H9 (cell line): Measurements from ENCODE around the gene C1orf146. TPM values are rescaled to one million over a fixed set of nuclear protein-coding genes. Genes with fewer than 3 reads are reported as not detected.

ENCODE experiments used
- DNase-seq: peaks from one replicate; pipeline ENCODE4 v3.0.0-alpha.2; 2017
- H2AFZ ChIP-seq: one replicate; pipeline ENCODE4 v1.6.1; 2013; ENCODE audit warnings: mild to moderate bottlenecking, low read length, control low read depth, moderate library complexity
- H2AK5ac ChIP-seq: 2 replicates; pipeline ENCODE4 v1.6.1; 2013; ENCODE audit warnings: low read length, control low read depth, mixed read lengths; ENCODE audit not compliant: insufficient read length
- H2BK120ac ChIP-seq: one replicate; pipeline ENCODE4 v1.6.1; 2013; ENCODE audit warnings: low read depth, mild to moderate bottlenecking, low read length, control low read depth, inconsistent platforms; ENCODE audit not compliant: poor library complexity, severe bottlenecking
- H2BK12ac ChIP-seq: 2 replicates; pipeline ENCODE4 v1.6.1; 2013; ENCODE audit warnings: low read length, control low read depth, mixed read lengths, low read depth; ENCODE audit not compliant: insufficient read length
- H2BK15ac ChIP-seq: 2 replicates; pipeline ENCODE4 v1.6.1; 2013; ENCODE audit warnings: low read depth, low read length, control low read depth
- H2BK20ac ChIP-seq: one replicate; pipeline ENCODE4 v1.6.1; 2013; ENCODE audit warnings: low read depth, mild to moderate bottlenecking, low read length, control low read depth, inconsistent platforms; ENCODE audit not compliant: poor library complexity, severe bottlenecking
- H2BK5ac ChIP-seq: 2 replicates; pipeline ENCODE4 v1.6.1; 2013; ENCODE audit warnings: low read length, control low read depth, mixed read lengths; ENCODE audit not compliant: insufficient read length
- H3K14ac ChIP-seq: 2 replicates; pipeline ENCODE4 v1.6.1; 2013; ENCODE audit warnings: low read length, control low read depth; ENCODE audit not compliant: insufficient read depth
- H3K18ac ChIP-seq: 2 replicates; pipeline ENCODE4 v1.6.1; 2013; ENCODE audit warnings: low read depth, mild to moderate bottlenecking, mixed read lengths, low read length, control low read depth; ENCODE audit not compliant: insufficient read length
- H3K23ac ChIP-seq: 2 replicates; pipeline ENCODE4 v1.6.1; 2013; ENCODE audit warnings: low read length, control low read depth, mixed read lengths, low read depth; ENCODE audit not compliant: insufficient read length
- H3K23me2 ChIP-seq: 2 replicates; pipeline ENCODE4 v1.6.1; 2013; ENCODE audit warnings: low read depth, mild to moderate bottlenecking, mixed read lengths, low read length, control low read depth; ENCODE audit not compliant: insufficient read length, poor library complexity, severe bottlenecking
- H3K27ac ChIP-seq: 2 replicates; pipeline ENCODE4 v1.5.1; 2013; ENCODE audit warnings: low read length, control low read depth, mixed read lengths, low read depth; ENCODE audit not compliant: insufficient read length
- H3K27me3 ChIP-seq: 2 replicates; pipeline ENCODE4 v1.6.1; 2013; ENCODE audit warnings: low read length, control low read depth, inconsistent platforms; ENCODE audit not compliant: insufficient read depth
- H3K4ac ChIP-seq: 2 replicates; pipeline ENCODE4 v1.6.1; 2013; ENCODE audit warnings: low read depth, mild to moderate bottlenecking, control low read depth, inconsistent platforms, low read length, moderate library complexity
- H3K4me1 ChIP-seq: 2 replicates; pipeline ENCODE4 v1.6.1; 2013; ENCODE audit warnings: low read length, control low read depth, inconsistent platforms; ENCODE audit not compliant: insufficient read depth
- H3K4me2 ChIP-seq: 2 replicates; pipeline ENCODE4 v1.6.1; 2013; ENCODE audit warnings: low read length, control low read depth, mixed read lengths; ENCODE audit not compliant: insufficient read length, insufficient read depth
- H3K56ac ChIP-seq: 2 replicates; pipeline ENCODE4 v1.6.1; 2013; ENCODE audit warnings: low read depth, mild to moderate bottlenecking, mixed read lengths, low read length, control low read depth; ENCODE audit not compliant: insufficient read length
- H3K79me1 ChIP-seq: 2 replicates; pipeline ENCODE4 v1.6.1; 2013; ENCODE audit warnings: low read depth, mild to moderate bottlenecking, moderate library complexity, low read length, control low read depth, inconsistent platforms; ENCODE audit not compliant: insufficient read depth, poor library complexity, severe bottlenecking
- H3K79me2 ChIP-seq: 2 replicates; pipeline ENCODE4 v1.6.1; 2013; ENCODE audit warnings: low read length, control low read depth, inconsistent platforms; ENCODE audit not compliant: insufficient read depth
- H3K9ac ChIP-seq: 2 replicates; pipeline ENCODE4 v1.6.1; 2013; ENCODE audit warnings: low read length, control low read depth, mixed read lengths; ENCODE audit not compliant: insufficient read length; ENCODE audit errors: extremely low read depth
- H3K9me3 ChIP-seq: one replicate; pipeline ENCODE4 v1.6.1; 2013; ENCODE audit warnings: low read depth, low read length, inconsistent platforms; ENCODE audit not compliant: control insufficient read depth
- H3T11ph ChIP-seq: one replicate; pipeline ENCODE4 v1.6.1; 2013; ENCODE audit warnings: mild to moderate bottlenecking, low read length, control low read depth, inconsistent platforms
- H4K20me1 ChIP-seq: one replicate; pipeline ENCODE4 v1.6.1; 2013; ENCODE audit not compliant: control insufficient read depth, insufficient read length, insufficient read depth
- H4K5ac ChIP-seq: 2 replicates; pipeline ENCODE4 v1.6.1; 2013; ENCODE audit warnings: low read depth, mild to moderate bottlenecking, mixed read lengths, low read length, control low read depth; ENCODE audit not compliant: insufficient read length
- H4K8ac ChIP-seq: replicated peaks from 2 replicates; pipeline ENCODE4 v1.6.1; 2013; ENCODE audit warnings: low read length, control low read depth, mixed read lengths, low read depth; ENCODE audit not compliant: insufficient read length
- H4K91ac ChIP-seq: 2 replicates; pipeline ENCODE4 v1.6.1; 2013; ENCODE audit warnings: low read depth, mild to moderate bottlenecking, moderate library complexity, mixed read lengths, low read length, control low read depth; ENCODE audit not compliant: insufficient read length
- H3K27ac Mint-ChIP-seq, 3 experiments: 2 replicates in 2 of 3; 3 replicates in 1 of 3; pipeline ENCODE4 v1.8.0; 2020 to 2021; ENCODE audit warnings: mixed read lengths in 3 of 3, mild to moderate bottlenecking in 1 of 3, moderate library complexity in 1 of 3
- H3K27me3 Mint-ChIP-seq: 2 replicates; pipeline ENCODE4 v1.8.0; 2021; ENCODE audit warnings: low read depth, mild to moderate bottlenecking, moderate library complexity, mixed read lengths
- H3K36me3 Mint-ChIP-seq, 3 experiments: 2 replicates in 2 of 3; 3 replicates in 1 of 3; pipeline ENCODE4 v1.8.0; 2020 to 2021; ENCODE audit warnings: low read depth in 3 of 3, mixed read lengths in 3 of 3; ENCODE audit not compliant: insufficient read depth in 1 of 3
- H3K4me1 Mint-ChIP-seq, 2 experiments: 2 replicates each; pipeline ENCODE4 v1.8.0; 2020; ENCODE audit warnings: mixed read lengths in 2 of 2
- H3K4me3 Mint-ChIP-seq, 2 experiments: 2 replicates in 1 of 2; 3 replicates in 1 of 2; pipeline ENCODE4 v1.8.0; 2020 to 2021; ENCODE audit warnings: mild to moderate bottlenecking in 2 of 2, mixed read lengths in 2 of 2, moderate library complexity in 1 of 2
- H3K9me3 Mint-ChIP-seq, 2 experiments: 2 replicates in 1 of 2; 3 replicates in 1 of 2; pipeline ENCODE4 v1.8.0; 2020; ENCODE audit warnings: mild to moderate bottlenecking in 2 of 2, mixed read lengths in 2 of 2, moderate library complexity in 1 of 2
- WGBS: extraction: QIAGEN DNeasy Blood & Tissue Kit; methylation state at CpG from one replicate; pipeline ENCODE4 v1.1.7; 2013; ENCODE audit warnings: missing lambda C conversion rate, low lambda C conversion rate, mixed read lengths; ENCODE audit not compliant: insufficient read length; ENCODE audit errors: extremely low coverage; 5-methylcytosine and 5-hydroxymethylcytosine counted together
- total RNA-seq: library from RNA; stranded (reverse); gene quantifications from 2 replicates; pipeline ENCODE4 v1.2.1, GENCODE V29; 2021
- TF ChIP-seq, protein P1 (sequence below): fragments of 200-600 bp; sonication (generic); conservative IDR thresholded peaks from 3 replicates; pipeline ENCODE4 v1.8.0; 2021; ENCODE audit warnings: antibody characterized with exemption, mild to moderate bottlenecking

The C1orf146 gene
- total RNA-seq, 1 experiment from 2014 or later, result not detected

DNA sequence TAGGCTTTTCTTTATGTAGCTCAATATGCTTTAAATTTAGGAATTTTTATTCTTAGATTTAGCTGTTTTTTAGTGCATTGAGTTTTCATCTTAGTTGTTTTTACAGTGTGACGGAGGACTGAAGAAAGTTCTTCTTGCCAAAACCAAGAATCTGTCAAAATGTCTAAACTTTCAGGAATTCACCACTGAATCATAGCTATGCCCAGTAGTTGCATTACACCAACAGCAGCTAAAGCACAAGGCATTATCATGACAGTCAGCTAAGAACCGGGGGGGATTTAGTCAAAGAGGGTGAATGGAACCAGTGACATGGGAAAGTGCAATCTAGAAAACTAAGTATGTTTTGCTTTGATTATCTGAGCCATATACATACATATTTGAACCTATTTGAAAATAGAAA, 6.5 kb upstream of the C1orf146 start:
- Histone ChIP-seq H4K5ac (no peak overlapping the region), H3K4me1 (no peaks in the 10 kb centered on the region), H3K18ac (no peak overlapping the region), H4K8ac (no peak overlapping the region), H2BK15ac (no peak overlapping the region), H2BK20ac (no peak overlapping the region), H3K56ac (no peak overlapping the region), H3K27me3 (no peaks in the 10 kb centered on the region), H2BK120ac (no peak overlapping the region), H3T11ph (no peak overlapping the region), H3K27ac (no peak overlapping the region), H2BK12ac (no peak overlapping the region), H3K79me1 (no peaks in the 10 kb centered on the region), H2AK5ac (no peak overlapping the region), H4K20me1 (no peaks in the 10 kb centered on the region), H3K79me2 (no peaks in the 10 kb centered on the region), H3K4ac (no peak overlapping the region), H3K9me3 (no peaks in the 10 kb centered on the region), H3K14ac (no peak overlapping the region), H4K91ac (no peak overlapping the region), H3K23me2 (no peaks in the 10 kb centered on the region), H3K4me2 (no peak overlapping the region), H2BK5ac (no peak overlapping the region), H2AFZ (no peak overlapping the region), H3K9ac (no peak overlapping the region), H3K23ac (no peak overlapping the region)
- TF ChIP-seq, protein P1, sequence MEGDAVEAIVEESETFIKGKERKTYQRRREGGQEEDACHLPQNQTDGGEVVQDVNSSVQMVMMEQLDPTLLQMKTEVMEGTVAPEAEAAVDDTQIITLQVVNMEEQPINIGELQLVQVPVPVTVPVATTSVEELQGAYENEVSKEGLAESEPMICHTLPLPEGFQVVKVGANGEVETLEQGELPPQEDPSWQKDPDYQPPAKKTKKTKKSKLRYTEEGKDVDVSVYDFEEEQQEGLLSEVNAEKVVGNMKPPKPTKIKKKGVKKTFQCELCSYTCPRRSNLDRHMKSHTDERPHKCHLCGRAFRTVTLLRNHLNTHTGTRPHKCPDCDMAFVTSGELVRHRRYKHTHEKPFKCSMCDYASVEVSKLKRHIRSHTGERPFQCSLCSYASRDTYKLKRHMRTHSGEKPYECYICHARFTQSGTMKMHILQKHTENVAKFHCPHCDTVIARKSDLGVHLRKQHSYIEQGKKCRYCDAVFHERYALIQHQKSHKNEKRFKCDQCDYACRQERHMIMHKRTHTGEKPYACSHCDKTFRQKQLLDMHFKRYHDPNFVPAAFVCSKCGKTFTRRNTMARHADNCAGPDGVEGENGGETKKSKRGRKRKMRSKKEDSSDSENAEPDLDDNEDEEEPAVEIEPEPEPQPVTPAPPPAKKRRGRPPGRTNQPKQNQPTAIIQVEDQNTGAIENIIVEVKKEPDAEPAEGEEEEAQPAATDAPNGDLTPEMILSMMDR, result no peak
- Mint-ChIP-seq H3K36me3 (no peaks in the 10 kb centered on the region), H3K4me1 (peaks cover 0 to 2% of the 10 kb centered on the region in 2 experiments; a peak in 1 of 4 replicates), H3K9me3 (peaks cover 0 to 2% of the 10 kb centered on the region in 2 experiments; a peak in 1 of 5 replicates), H3K27me3 (no peaks in the 10 kb centered on the region; the same call in 1 of the 2 replicates), H3K27ac (no peak overlapping the region), H3K4me3 (no peak overlapping the region)
- DNase-seq, result no peak
- no CpG with 5 or more reads among the region's 2 CpGs for WGBS
